ENCODE measurements around the gene GEMIN5.

DNA sequence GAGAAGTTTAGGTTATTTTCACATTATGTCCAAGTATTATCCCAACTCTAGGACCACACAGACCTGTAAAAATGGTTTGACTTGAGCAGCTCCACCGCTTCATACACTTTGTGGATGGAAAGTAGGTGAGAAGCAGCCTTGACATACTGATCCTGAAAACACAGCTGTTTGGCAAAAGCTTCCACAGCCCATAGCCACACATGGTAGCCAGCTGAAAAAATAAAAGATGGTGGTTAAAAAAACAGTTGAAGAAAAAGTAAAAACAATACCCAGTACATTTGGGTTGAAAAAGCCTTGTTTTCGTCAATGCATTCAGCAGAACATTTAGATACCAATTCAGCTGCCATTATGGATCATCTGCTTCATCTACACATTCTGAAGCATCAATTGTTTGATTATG is 36.7 kb downstream of the GEMIN5 start:
- TF ChIP-seq, protein P1, sequence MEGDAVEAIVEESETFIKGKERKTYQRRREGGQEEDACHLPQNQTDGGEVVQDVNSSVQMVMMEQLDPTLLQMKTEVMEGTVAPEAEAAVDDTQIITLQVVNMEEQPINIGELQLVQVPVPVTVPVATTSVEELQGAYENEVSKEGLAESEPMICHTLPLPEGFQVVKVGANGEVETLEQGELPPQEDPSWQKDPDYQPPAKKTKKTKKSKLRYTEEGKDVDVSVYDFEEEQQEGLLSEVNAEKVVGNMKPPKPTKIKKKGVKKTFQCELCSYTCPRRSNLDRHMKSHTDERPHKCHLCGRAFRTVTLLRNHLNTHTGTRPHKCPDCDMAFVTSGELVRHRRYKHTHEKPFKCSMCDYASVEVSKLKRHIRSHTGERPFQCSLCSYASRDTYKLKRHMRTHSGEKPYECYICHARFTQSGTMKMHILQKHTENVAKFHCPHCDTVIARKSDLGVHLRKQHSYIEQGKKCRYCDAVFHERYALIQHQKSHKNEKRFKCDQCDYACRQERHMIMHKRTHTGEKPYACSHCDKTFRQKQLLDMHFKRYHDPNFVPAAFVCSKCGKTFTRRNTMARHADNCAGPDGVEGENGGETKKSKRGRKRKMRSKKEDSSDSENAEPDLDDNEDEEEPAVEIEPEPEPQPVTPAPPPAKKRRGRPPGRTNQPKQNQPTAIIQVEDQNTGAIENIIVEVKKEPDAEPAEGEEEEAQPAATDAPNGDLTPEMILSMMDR (IDR thresholded peaks at IDR 0.05) = no peak
- no peak for TF ChIP-seq POLR2A (IDR thresholded peaks at IDR 0.05)

All from vagina (tissue), 2 donors.